Activated effector memory CD4-positive, alpha-beta T cell treated with Interleukin-2 at 50 U/mL for 16 hours (primary cell): ENCODE results near the gene WDR26.
"Not testable (repeated sequence)": the region's sequence is repeated elsewhere in the genome, so short reads cannot be mapped to it uniquely, and the experiment has no call there.

Experiments used
- DNase-seq: peaks from one replicate; pipeline ENCODE4 v3.0.0-alpha.2; 2020

WDR26 gene

GRCh38 chr1:224392411-224393249 is 42.0 kb downstream of the WDR26 start:
- DNase-seq, result no peak

DNA sequence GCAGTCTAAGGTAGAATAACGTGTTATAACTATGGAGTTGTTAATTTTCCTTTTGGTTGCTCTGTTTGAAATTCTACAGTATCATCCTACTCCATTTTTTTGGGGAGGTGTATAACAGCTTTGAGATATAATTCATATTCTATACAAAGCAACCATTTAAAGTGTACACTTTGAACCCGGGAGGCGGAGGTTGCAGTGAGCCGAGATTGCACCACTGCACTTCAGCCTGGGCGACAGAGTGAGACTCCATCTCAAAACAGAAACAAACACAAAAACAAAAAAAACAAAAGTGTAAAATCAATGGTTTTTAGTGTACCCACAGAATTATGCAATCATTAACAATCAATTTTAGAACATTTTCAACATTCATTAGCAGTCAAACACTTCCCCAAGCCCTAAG is 44.1 kb downstream of the WDR26 start:
- DNase-seq, result no peak

GRCh38 chr1:224387943-224388342 is 46.7 kb downstream of the WDR26 start:
- no peak for DNase-seq

DNA sequence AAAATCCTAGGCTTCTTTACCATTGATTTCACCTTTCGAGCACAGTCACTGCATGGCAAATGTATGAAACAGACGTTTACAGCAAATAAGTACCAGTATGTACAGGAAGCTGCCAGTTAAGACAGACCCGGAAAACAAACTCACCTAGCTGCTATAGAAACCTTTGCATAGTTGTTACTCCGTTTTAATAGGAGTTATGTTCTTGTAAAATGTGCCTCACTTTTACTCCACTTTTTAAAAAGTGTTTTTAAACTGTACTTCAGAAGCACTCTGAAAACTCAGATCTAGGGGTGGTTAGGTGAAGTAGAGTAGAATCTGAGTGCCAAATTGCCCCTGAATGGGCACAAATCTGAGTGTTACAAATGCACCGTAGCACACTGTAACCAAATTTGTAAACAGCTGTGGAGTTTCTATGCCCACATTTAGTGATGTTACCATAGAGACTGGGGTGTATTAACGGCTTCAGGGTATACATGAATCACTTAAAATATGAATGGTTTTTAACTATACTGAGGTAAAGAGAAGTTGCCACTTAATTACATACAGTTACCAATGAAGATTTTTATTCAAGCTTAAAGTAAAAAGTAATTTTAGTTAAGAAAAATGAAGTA is 47.2 kb downstream of the WDR26 start:
- no peak for DNase-seq

DNA sequence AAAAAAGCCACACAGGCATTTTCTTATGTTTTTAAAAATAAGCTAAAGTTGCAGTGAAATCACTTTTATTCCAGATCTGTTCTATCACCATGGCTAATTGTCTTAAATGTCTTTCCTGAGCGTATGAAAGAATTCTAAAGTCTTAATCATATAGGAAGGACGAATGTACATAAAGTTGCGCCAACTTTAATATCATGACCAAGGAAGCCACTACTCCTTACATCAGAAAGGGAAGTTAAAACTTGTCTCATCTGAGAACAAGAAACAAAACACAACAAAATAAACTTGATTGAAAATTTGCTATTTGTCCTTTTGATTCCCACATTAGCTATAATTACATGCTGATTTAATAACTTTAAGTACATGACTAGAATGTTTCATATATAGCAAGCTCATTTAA is 51.4 kb downstream of the WDR26 start:
- no peak for DNase-seq

GRCh38 chr1:224381880-224382548 is 52.6 kb downstream of the WDR26 start:
- DNase-seq, result no peak

GRCh38 chr1:224380003-224380402 is 54.6 kb downstream of the WDR26 start:
- peak; percentile 24 for DNase-seq

DNA sequence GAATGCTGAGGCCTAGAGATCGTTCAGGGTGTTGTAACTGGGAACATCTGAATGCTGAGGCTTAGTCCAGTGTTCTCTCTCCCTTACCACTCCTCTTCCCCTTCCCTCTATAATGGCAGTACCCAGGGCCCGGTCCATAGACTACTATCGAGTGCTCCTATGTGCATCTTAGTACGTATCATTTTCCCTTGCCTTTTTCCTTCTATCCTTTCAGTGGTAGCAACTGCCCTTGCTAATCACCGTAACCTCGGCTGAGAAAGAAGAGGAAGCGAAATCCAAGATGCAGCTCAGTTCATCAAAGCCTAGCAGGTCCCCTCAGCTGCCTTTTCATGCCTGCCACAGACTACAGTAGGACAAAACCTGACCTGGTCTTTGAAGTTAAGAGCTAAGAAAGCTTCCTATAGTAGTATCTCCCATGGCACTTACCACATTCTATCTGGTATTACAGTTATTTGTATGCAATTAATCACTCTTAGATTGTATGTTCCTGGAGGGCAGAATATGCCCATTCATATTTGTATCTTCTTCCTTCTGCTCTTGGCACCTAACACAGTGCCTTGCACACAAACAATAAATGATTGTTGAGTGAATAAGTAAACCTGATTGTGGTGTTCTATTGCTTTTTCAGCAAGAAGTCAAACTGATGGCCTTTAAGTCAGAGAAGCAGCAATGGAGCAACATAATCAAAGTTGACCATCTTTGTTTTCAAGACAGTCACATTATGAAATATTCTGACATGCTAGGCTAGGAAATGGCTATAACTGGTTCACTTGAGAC is 55.6 kb downstream of the WDR26 start:
- no peak for DNase-seq

- DNase-seq, result no peak
Observed at GRCh38 chr1:224377676-224378006, 57.0 kb downstream of the WDR26 start.

GRCh38 chr1:224375059-224375458 is 59.5 kb downstream of the WDR26 start:
- DNase-seq, result no peak

DNA sequence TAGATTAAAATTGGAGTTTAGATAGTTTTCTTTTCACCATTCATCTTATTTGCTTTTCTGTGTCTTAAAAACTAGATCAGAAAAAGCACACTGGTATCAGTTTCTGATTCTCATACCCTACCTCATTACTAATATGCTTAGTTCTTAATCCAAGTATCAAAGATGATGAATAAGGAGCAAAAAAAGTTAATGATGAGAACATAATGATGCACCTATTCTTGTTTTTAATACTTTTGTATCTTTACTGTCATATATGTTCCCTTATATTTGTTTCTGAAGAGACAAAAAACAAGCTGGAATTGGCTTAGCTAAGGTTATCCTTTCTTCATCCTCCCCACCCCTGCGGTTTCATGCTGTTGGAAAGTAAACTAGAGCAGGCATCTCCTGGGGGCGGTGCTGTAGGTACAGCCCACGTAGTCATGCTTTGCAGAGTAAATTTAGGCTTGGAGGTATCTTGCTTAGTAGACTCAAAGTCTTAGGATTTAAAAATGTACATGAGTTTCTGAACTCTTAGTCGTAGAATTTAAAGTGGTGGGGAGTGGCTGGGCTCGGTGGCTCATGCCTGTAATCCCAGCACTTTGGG is 61.5 kb downstream of the WDR26 start:
- DNase-seq, result no peak

GRCh38 chr1:224368409-224368808 is 66.2 kb downstream of the WDR26 start:
- no peak for DNase-seq

- no peak for DNase-seq
Observed at GRCh38 chr1:224359207-224359606, 75.4 kb downstream of the WDR26 start.

GRCh38 chr1:224358237-224358636 is 76.4 kb downstream of the WDR26 start:
- no peak for DNase-seq

GRCh38 chr1:224357626-224358124 is 76.9 kb downstream of the WDR26 start:
- DNase-seq, result no peak

- DNase-seq, result peak; percentile 88
Observed at GRCh38 chr1:224356685-224357625, 77.6 kb downstream of the WDR26 start, which contains the start of gene CNIH4. CNIH4 (plus strand) TSS chr1:224356879; CDS start chr1:224356925, 46 bp downstream.

DNA sequence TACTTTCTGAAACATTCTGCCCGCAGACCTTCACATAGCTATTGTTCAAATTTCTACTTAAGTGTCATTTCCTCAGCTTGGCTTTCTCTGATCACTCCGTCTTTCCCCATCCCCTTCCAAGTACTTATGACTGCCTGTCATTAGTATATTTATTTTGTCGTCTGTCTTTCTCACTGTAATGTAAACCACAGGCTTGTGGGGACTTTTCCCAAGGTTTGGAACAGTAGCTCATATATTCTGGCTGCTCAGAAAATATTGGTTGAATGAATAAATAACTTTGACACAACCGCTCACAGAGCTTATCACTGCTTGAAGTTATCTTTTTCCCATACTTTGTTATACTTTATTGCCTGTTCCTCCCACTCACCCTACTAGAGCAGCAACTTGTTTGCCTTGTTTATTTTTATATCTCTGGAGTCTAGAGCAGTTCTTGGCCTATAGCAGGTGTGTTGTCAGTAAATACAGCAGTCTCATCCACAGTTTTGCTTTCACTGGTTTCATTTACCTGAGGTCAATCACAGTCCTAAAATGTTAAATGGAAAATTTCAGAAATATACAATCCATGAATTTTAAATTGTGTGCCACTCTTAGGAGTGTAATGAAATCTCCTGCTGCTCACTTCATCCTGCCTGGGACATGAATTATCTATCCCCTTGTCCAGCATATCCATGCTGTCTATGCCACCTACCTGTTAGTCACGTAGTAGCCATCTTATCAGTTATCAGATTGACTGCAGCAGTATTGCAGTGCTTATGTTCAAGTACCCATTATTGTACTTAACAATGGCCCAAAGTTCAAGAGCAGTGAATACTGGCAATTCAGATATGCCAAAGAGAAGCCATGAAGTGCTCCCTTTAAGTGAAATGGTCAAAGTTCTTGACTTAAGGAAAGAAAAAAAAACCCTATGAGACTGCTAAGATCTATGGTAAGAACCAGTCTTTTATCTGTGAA is 80.3 kb downstream of the WDR26 start:
- no peak for DNase-seq

DNA sequence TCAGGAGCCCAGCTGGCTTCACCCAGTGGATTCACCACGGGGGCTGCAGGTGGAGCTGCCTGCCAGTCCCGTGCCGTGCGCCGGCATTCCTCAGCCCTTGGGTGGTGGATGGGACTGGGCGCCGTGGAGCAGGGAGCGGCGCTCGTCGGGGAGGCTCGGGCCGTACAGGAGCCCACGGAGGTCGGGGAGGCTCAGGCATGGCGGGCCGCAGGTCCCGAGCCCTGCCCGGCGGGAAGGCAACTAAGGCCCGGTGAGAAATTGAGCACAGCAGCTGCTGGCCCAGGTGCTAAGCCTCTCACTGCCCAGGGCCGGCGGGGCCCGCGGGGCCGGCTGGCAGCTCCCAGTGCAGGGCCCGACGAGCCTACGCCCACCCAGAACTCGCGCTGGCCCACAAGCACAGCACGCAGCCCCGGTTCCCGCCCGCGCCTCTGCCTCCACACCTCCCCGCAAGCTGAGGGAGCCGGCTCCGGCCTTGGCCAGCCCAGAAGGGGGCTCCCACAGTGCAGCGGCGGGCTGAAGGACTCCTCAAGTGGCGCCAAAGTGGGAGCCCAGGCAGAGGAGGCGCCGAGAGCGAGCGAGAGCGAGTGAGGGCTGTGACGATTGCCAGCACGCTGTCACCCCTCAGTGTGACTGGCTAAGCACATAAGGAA is 82.0 kb downstream of the WDR26 start:
- not testable (repeated sequence) for DNase-seq

GRCh38 chr1:224349716-224350115 is 84.9 kb downstream of the WDR26 start:
- DNase-seq, result not testable (repeated sequence)

DNA sequence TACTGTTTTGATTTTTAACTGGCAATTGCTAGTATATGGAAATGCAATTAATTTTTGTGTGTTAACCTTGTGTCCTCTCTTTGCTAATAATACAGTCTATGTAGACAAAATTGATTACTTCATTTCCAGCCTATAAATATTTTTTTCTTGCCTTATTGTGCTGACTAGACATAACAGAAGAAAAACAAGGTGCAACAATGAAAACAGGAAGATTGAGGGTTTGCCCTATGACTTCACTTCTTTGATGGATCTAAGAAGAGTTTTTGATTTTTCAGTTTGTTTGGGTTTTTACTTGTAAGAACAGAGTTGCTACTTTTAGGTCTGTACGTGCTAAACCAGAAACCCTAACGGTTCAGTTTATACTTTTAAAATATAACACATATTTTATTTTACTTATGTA is 86.5 kb downstream of the WDR26 start:
- no peak for DNase-seq
